Stomach (tissue), 4 donors: Measurements from ENCODE around the gene COX5B.

ENCODE experiments used
- CTCF ChIP-seq, 7 experiments: fragments of 450-650 bp in 4 of 7; fragments of 200-600 bp in 3 of 7; sonication (generic) in 3 of 7; IDR thresholded peaks; one replicate each; pipeline ENCODE4 v1.5.1; 2016 to 2019; ENCODE audit warnings: antibody characterized with exemption in 7 of 7, control low read depth in 2 of 7, mild to moderate bottlenecking in 1 of 7
- EP300 ChIP-seq: sonication (generic); formaldehyde crosslinking; IDR thresholded peaks from one replicate; pipeline ENCODE4 v1.6.1; 2017; ENCODE audit warnings: antibody characterized with exemption
- POLR2A ChIP-seq, 4 donors: fragments of 450-650 bp; IDR thresholded peaks; one replicate each; pipeline ENCODE4 v1.6.1; 2016; ENCODE audit warnings: antibody characterized with exemption in 4 of 4, control low read depth in 2 of 4, mild to moderate bottlenecking in 1 of 4, moderate library complexity in 1 of 4
- POLR2AphosphoS5 ChIP-seq, 3 donors: sonication (generic); formaldehyde crosslinking; IDR thresholded peaks; one replicate each; pipeline ENCODE4 v1.6.1; 2016; ENCODE audit warnings: antibody characterized with exemption in 3 of 3

DNA sequence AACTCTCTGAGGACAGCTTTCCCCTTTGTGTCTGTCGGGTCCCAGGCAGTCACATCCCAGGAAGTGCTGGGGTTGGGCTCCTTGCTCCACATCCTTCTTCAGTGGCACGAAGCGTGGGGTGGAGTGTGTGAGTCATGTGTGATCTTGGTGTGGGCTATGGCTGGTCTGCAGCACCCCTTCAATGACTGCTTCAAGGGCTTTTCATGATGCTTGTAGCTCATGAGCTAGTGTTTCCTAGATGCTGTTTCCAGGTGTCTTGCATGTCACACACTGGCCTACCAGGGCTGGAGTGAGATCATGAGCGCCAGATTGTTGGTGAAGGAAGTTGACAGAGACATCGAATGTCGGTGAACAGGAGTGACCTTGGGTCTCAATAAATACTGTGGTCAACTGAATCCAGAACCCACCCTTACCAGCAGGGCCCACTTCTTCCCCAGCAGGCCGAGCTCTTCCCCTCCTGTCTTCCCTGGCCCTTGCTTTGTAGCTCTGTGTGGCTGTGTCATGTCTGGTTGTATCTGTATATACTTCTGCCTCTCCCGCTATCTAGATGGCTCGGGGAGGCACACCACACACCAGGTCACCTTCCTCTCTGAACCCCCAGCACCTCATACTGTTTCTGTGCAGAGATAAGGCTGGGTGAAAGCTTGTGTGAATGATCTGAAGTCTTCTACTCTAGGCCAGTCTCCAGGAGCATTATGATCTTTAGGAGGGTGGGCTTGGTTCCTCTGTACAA lies 27.5 kb downstream of the COX5B start:
- no peak for TF ChIP-seq CTCF (IDR thresholded peaks at IDR 0.05)
- no peak for TF ChIP-seq POLR2AphosphoS5 (IDR thresholded peaks at IDR 0.05)
- no peak for TF ChIP-seq EP300
- no peak for TF ChIP-seq POLR2A (IDR thresholded peaks at IDR 0.05)
